ENCODE data around the gene CDK13.
A peak's percentile ranks its signal among the peaks of the same experiment; 100 is the strongest.

Gene CDK13

GRCh38 chr7:39923091-39923490, 27.0 kb upstream of the CDK13 start:
- Histone ChIP-seq H3K9ac (ENCODE audit: low read length) (no peak overlapping the region), H3K4me3 (ENCODE audit: low read depth, low read length) (no peak overlapping the region), H3K27ac (ENCODE audit: low read depth, low read length) (no peak overlapping the region), H3K4me1 (ENCODE audit: control insufficient read depth, insufficient read depth, low read length) (no peaks in the 10 kb centered on the region), H3K36me3 (ENCODE audit: control insufficient read depth, insufficient read depth, low read length) (no peaks in the 10 kb centered on the region), H3K9me3 (ENCODE audit: control insufficient read depth, insufficient read depth, low read depth, low read length) (no peaks in the 10 kb centered on the region), H3K27me3 (ENCODE audit: control insufficient read depth, insufficient read depth, low read length) (no peaks in the 10 kb centered on the region)

GRCh38 chr7:39924122-39924521, 25.9 kb upstream of the CDK13 start:
- H3K9me3 ChIP-seq (ENCODE audit: control insufficient read depth, insufficient read depth, low read depth, low read length): no peaks in the 10 kb centered on the region

GRCh38 chr7:39926111-39926510, 23.9 kb upstream of the CDK13 start:
- no peak overlapping the region for H3K4me3 ChIP-seq (ENCODE audit: low read depth, low read length)
- no peaks in the 10 kb centered on the region for H3K36me3 ChIP-seq (ENCODE audit: control insufficient read depth, insufficient read depth, low read length)
- H3K27ac ChIP-seq (ENCODE audit: low read depth, low read length): no peak overlapping the region
- H3K4me1 ChIP-seq (ENCODE audit: control insufficient read depth, insufficient read depth, low read length): no peaks in the 10 kb centered on the region
- H3K9ac ChIP-seq (ENCODE audit: low read length): no peak overlapping the region
- H3K27me3 ChIP-seq (ENCODE audit: control insufficient read depth, insufficient read depth, low read length): no peaks in the 10 kb centered on the region
- no peaks in the 10 kb centered on the region for H3K9me3 ChIP-seq (ENCODE audit: control insufficient read depth, insufficient read depth, low read depth, low read length)

More at GRCh38 chr7:39924122-39924521, 25.9 kb upstream of the CDK13 start:
- Histone ChIP-seq H3K27ac (ENCODE audit: low read depth, low read length) (no peak overlapping the region), H3K4me1 (ENCODE audit: control insufficient read depth, insufficient read depth, low read length) (no peaks in the 10 kb centered on the region), H3K36me3 (ENCODE audit: control insufficient read depth, insufficient read depth, low read length) (no peaks in the 10 kb centered on the region), H3K27me3 (ENCODE audit: control insufficient read depth, insufficient read depth, low read length) (no peaks in the 10 kb centered on the region), H3K9ac (ENCODE audit: low read length) (no peak overlapping the region), H3K4me3 (ENCODE audit: low read depth, low read length) (no peak overlapping the region)

GRCh38 chr7:39927018-39927417, 23.0 kb upstream of the CDK13 start:
- Histone ChIP-seq H3K4me3 (ENCODE audit: low read depth, low read length) (no peak overlapping the region), H3K9ac (ENCODE audit: low read length) (no peak overlapping the region), H3K36me3 (ENCODE audit: control insufficient read depth, insufficient read depth, low read length) (no peaks in the 10 kb centered on the region), H3K9me3 (ENCODE audit: control insufficient read depth, insufficient read depth, low read depth, low read length) (no peaks in the 10 kb centered on the region), H3K27me3 (ENCODE audit: control insufficient read depth, insufficient read depth, low read length) (no peaks in the 10 kb centered on the region), H3K4me1 (ENCODE audit: control insufficient read depth, insufficient read depth, low read length) (no peaks in the 10 kb centered on the region), H3K27ac (ENCODE audit: low read depth, low read length) (no peak overlapping the region)

- H3K4me1 ChIP-seq (ENCODE audit: control insufficient read depth, insufficient read depth, low read length): no peaks in the 10 kb centered on the region
- H3K9me3 ChIP-seq (ENCODE audit: control insufficient read depth, insufficient read depth, low read depth, low read length): no peaks in the 10 kb centered on the region
- H3K27ac ChIP-seq (ENCODE audit: low read depth, low read length): no peak overlapping the region
- no peak overlapping the region for H3K4me3 ChIP-seq (ENCODE audit: low read depth, low read length)
- no peaks in the 10 kb centered on the region for H3K27me3 ChIP-seq (ENCODE audit: control insufficient read depth, insufficient read depth, low read length)
- H3K9ac ChIP-seq (ENCODE audit: low read length): no peak overlapping the region
- no peaks in the 10 kb centered on the region for H3K36me3 ChIP-seq (ENCODE audit: control insufficient read depth, insufficient read depth, low read length)
These were observed 15.9 kb upstream of the CDK13 start for GRCh38 chr7:39934132-39934531.

- Histone ChIP-seq H3K27ac (ENCODE audit: low read depth, low read length) (no peak overlapping the region), H3K36me3 (ENCODE audit: control insufficient read depth, insufficient read depth, low read length) (no peaks in the 10 kb centered on the region), H3K9ac (ENCODE audit: low read length) (no peak overlapping the region), H3K9me3 (ENCODE audit: control insufficient read depth, insufficient read depth, low read depth, low read length) (no peaks in the 10 kb centered on the region), H3K4me1 (ENCODE audit: control insufficient read depth, insufficient read depth, low read length) (no peaks in the 10 kb centered on the region), H3K27me3 (ENCODE audit: control insufficient read depth, insufficient read depth, low read length) (no peaks in the 10 kb centered on the region), H3K4me3 (ENCODE audit: low read depth, low read length) (no peak overlapping the region)
These were observed 13.3 kb upstream of the CDK13 start for GRCh38 chr7:39936761-39937160.

- H3K36me3 ChIP-seq (ENCODE audit: control insufficient read depth, insufficient read depth, low read length): no peaks in the 10 kb centered on the region
- no peak overlapping the region for H3K4me3 ChIP-seq (ENCODE audit: low read depth, low read length)
- H3K27me3 ChIP-seq (ENCODE audit: control insufficient read depth, insufficient read depth, low read length): no peaks in the 10 kb centered on the region
- H3K9ac ChIP-seq (ENCODE audit: low read length): no peak overlapping the region
- H3K4me1 ChIP-seq (ENCODE audit: control insufficient read depth, insufficient read depth, low read length): no peaks in the 10 kb centered on the region
- no peaks in the 10 kb centered on the region for H3K9me3 ChIP-seq (ENCODE audit: control insufficient read depth, insufficient read depth, low read depth, low read length)
- no peak overlapping the region for H3K27ac ChIP-seq (ENCODE audit: low read depth, low read length)
These were observed 12.5 kb upstream of the CDK13 start for GRCh38 chr7:39937366-39938153.

GRCh38 chr7:39942883-39943282, 7.2 kb upstream of the CDK13 start:
- Histone ChIP-seq H3K9ac (ENCODE audit: low read length) (no peak overlapping the region), H3K36me3 (ENCODE audit: control insufficient read depth, insufficient read depth, low read length) (no peaks in the 10 kb centered on the region), H3K4me1 (ENCODE audit: control insufficient read depth, insufficient read depth, low read length) (no peaks in the 10 kb centered on the region), H3K27me3 (ENCODE audit: control insufficient read depth, insufficient read depth, low read length) (no peaks in the 10 kb centered on the region), H3K27ac (ENCODE audit: low read depth, low read length) (no peak overlapping the region), H3K4me3 (ENCODE audit: low read depth, low read length) (no peak overlapping the region), H3K9me3 (ENCODE audit: control insufficient read depth, insufficient read depth, low read depth, low read length) (no peaks in the 10 kb centered on the region; the same call in 1 of the 2 replicates)

GRCh38 chr7:39946693-39947092, 3.4 kb upstream of the CDK13 start:
- Histone ChIP-seq H3K9ac (ENCODE audit: low read length) (no peak overlapping the region), H3K36me3 (ENCODE audit: control insufficient read depth, insufficient read depth, low read length) (no peaks in the 10 kb centered on the region), H3K27me3 (ENCODE audit: control insufficient read depth, insufficient read depth, low read length) (no peaks in the 10 kb centered on the region), H3K4me1 (ENCODE audit: control insufficient read depth, insufficient read depth, low read length) (no peaks in the 10 kb centered on the region), H3K27ac (ENCODE audit: low read depth, low read length) (no peak overlapping the region), H3K9me3 (ENCODE audit: control insufficient read depth, insufficient read depth, low read depth, low read length) (no peaks in the 10 kb centered on the region; the same call in 1 of the 2 replicates), H3K4me3 (ENCODE audit: low read depth, low read length) (no peak overlapping the region)

- Histone ChIP-seq H3K9me3 (ENCODE audit: control insufficient read depth, insufficient read depth, low read depth, low read length) (no peaks in the 10 kb centered on the region), H3K36me3 (ENCODE audit: control insufficient read depth, insufficient read depth, low read length) (no peaks in the 10 kb centered on the region), H3K27ac (ENCODE audit: low read depth, low read length) (no peak overlapping the region; the same call in 1 of the 2 replicates), H3K27me3 (ENCODE audit: control insufficient read depth, insufficient read depth, low read length) (no peaks in the 10 kb centered on the region), H3K4me1 (ENCODE audit: control insufficient read depth, insufficient read depth, low read length) (0 out of 2 replicates have a peak, but pooled peaks cover under 1% of the 10 kb centered on the region), H3K9ac (ENCODE audit: low read length) (peak overlapping the region; percentile 48), H3K4me3 (ENCODE audit: low read depth, low read length) (peak overlapping the region; percentile 73)
These were observed 1.6 kb upstream of the CDK13 start for GRCh38 chr7:39948375-39948955.
